ENCODE results near the gene DHFR.

Gene DHFR

GRCh38 chr5:80654054-80654390 lies 761 bp downstream of the DHFR start:
- DNase-seq (ENCODE audit: low spot score): no peak

GRCh38 chr5:80653502-80653901 lies 1.3 kb downstream of the DHFR start:
- DNase-seq (ENCODE audit: low spot score): no peak

DNA sequence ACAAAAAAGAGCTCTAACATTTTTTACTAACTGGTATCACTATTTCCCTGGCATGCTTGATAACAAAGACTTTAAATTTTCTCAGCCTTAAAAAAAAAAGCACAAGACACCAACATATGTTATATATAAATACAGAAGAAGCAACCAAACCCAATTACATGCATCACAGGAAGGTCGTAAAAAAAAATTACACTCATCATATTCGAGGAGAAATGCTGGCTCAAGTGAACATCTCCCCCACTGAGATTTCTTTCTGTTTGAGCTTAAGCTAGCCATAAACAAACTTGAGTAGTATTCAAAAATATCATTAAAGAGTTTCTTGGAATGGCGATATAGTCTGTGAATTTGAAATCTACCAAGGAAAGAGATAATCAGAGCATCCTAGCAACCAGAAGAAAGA lies 7.9 kb downstream of the DHFR start:
- no peak for DNase-seq (ENCODE audit: low spot score)

DNA sequence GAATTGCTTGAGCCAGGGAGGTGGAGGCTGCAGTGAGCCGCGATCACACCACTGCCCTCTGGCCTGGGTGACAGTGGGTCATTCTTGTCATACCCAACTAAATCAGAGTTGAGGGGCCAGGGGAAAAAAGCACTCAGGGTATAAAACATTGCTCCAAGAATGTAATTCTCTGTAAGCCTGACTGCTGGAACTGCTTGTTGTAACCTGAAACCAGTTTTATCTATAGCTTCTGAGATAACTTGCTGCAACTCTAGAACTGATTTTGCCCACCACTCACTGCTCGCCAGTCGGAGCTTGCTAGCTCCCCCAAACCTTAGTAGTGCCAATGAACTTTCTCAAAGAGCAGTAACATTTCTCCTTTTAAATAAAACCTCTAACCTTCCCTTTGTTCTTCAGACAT lies 9.9 kb downstream of the DHFR start:
- DNase-seq (ENCODE audit: low spot score): no peak

- no peak for DNase-seq (ENCODE audit: low spot score)
Measured at GRCh38 chr5:80641353-80641752, 13.4 kb downstream of the DHFR start.

- DNase-seq (ENCODE audit: low spot score): no peak
Measured at GRCh38 chr5:80634193-80634592, 20.6 kb downstream of the DHFR start.

- no peak for DNase-seq (ENCODE audit: low spot score)
Measured at GRCh38 chr5:80632700-80633099, 22.1 kb downstream of the DHFR start.

- DNase-seq (ENCODE audit: low spot score): no peak
Measured at GRCh38 chr5:80631278-80632259, 23.2 kb downstream of the DHFR start.

GRCh38 chr5:80629281-80629680 lies 25.5 kb downstream of the DHFR start:
- DNase-seq (ENCODE audit: low spot score): no peak

GRCh38 chr5:80625230-80625629 lies 29.6 kb downstream of the DHFR start:
- no peak for DNase-seq (ENCODE audit: low spot score)

- DNase-seq (ENCODE audit: low spot score): no peak
Measured at GRCh38 chr5:80623999-80624398, 30.8 kb downstream of the DHFR start.

- no peak for DNase-seq (ENCODE audit: low spot score)
Measured at GRCh38 chr5:80622756-80623155, 32.0 kb downstream of the DHFR start.

DNA sequence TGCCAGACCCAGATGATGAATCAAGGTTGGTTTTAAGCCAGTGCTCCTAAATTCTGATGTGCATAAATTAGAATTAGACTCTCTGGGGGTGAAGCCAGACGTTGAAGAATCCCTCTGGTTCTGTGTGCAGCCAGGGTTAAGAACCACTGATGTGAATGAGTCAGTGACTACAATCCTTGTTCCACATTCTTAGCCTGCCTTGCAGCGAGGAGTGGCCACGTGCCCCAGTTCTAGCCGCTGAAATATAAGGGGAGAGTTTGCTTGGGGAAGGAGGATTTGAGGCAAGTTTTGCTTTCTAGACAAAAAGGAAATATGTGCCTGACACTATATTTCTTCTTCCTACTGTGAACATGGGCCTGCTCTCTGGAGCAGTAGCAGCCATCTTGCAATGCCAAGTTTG lies 34.6 kb downstream of the DHFR start:
- DNase-seq (ENCODE audit: low spot score): no peak

GRCh38 chr5:80619086-80619485 lies 35.7 kb downstream of the DHFR start:
- DNase-seq (ENCODE audit: low spot score): no peak

- DNase-seq (ENCODE audit: low spot score): no peak
Measured at GRCh38 chr5:80618438-80618837, 36.3 kb downstream of the DHFR start.

DNA sequence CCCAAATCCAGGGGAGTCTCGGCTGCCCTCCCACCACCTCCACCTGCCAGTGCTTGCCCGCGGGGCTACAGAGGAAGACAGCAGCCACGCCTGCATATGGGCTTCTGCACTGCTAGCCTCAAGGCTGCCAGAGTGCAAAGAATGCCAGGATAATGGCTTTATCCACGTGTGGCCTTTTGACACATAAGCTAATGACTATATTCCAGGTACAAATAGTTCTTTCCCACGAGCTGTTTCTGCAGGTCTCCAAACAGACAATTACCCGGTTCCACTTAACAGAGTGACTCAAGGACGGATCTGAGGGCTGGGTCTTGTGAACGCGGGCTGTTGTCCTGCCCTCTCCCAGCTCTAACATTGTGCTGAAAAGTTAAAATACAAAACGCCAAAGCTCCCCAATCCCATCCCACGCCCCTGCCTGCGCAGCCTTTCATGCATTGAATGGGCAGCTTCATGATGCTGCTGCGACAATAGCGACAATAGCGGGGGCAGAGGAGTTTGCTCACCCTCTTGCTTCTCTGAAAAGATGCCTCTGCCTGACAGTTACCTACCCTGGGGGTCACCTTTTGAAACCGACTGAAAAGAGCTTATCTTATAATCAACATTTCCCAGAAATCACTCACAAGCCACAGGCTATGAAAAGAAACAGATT lies 39.4 kb downstream of the DHFR start:
- DNase-seq (ENCODE audit: low spot score): no peak

- DNase-seq (ENCODE audit: low spot score): no peak
Measured at GRCh38 chr5:80609692-80610091, 45.1 kb downstream of the DHFR start.

DNA sequence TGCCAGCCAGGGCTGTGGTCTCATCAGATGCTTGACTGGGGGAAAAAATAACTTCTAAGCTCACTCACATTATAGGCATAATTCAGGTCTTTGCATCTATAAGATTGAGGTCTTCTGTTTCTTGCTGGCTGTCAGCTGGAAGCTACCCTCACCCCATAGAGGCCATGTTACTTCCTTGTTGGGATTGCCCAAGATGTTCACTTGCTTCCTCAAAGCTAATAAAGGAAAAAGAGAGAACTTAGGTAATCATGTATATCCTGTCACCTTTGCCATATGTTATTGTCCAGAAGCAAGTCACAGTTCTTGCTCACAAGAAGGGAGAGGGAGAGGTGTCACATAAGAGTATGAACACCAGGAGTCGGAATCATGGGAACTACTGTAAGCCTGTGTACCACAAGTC lies 46.1 kb downstream of the DHFR start:
- DNase-seq (ENCODE audit: low spot score): no peak

- no peak for DNase-seq (ENCODE audit: low spot score)
Measured at GRCh38 chr5:80607832-80608231, 47.0 kb downstream of the DHFR start.

DNA sequence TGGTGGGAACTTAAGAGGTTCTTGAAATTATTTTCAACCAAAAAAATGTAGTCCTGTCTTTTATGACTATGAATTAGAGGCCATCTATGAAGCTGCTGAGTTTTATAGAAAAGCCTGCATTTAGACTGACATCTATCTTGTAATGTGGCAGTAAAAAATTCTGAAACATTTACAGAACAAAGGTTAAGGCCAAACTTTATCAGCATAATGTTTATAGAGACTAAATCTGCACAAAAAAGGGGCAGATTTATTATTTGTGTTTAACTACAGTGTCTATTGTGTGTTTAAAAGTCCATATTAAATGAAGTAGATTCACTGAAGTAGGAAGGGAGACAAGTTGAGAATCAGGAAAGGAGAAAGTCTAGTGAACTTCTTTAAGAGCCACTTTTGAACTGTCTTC lies 47.4 kb downstream of the DHFR start:
- no peak for DNase-seq (ENCODE audit: low spot score)

DNA sequence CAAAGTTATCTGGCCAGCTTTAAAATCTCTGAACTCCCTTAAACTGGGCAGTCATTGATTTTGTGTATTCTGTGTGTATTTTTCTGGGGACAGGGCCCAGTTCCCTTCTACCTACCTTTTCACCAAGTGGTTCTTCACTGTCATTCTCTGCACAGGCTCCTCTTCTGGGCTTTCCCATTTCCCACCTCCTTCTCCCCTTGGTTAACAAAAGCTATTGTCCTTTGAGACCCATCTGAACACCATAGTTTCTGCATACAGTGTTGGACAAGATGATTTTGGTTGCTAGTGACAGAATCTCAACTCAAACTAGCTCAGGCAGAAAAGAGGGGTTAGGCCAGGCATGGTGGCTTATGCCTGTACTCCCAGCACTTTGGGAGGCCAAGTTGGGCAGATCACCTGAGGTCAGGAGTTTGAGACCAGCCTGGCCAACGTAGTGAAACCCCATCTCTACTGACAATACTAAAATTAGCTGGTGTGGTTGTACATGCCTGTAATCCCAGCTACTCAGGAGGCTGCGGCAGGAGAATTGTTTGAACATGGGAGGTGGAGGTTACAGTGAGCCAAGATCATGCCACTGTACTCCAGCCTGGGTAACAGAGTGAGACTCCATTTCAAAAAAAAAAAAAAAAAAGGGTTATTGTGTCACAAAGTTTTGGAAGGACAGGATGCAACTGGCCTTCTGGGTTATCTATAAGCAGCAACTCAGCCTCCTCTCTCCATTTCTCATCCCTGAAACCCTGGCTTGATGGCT lies 53.7 kb downstream of the DHFR start:
- no peak for DNase-seq (ENCODE audit: low spot score)

GRCh38 chr5:80597500-80597899 lies 57.3 kb downstream of the DHFR start:
- no peak for DNase-seq (ENCODE audit: low spot score)

GRCh38 chr5:80594810-80595209 lies 60.0 kb downstream of the DHFR start:
- DNase-seq (ENCODE audit: low spot score): no peak

Measured in hepatic stellate cell (primary cell).